GM10847 (cell line): ENCODE data around the gene RFK.

Experiments
- POLR2A ChIP-seq: IDR thresholded peaks from 2 replicates; pipeline ENCODE4 v1.6.1; 2011; ENCODE audit not compliant: insufficient read length; ENCODE audit errors: extremely low read depth

RFK gene

GRCh38 chr9:76355886-76356285 lies 38.3 kb downstream of the RFK start:
- no peak for TF ChIP-seq POLR2A

GRCh38 chr9:76354221-76354620 lies 40.0 kb downstream of the RFK start:
- TF ChIP-seq POLR2A, result no peak

GRCh38 chr9:76353280-76353679 lies 40.9 kb downstream of the RFK start:
- no peak for TF ChIP-seq POLR2A

GRCh38 chr9:76352026-76352620 lies 42.1 kb downstream of the RFK start:
- TF ChIP-seq POLR2A, result no peak

GRCh38 chr9:76351006-76351405 lies 43.2 kb downstream of the RFK start:
- TF ChIP-seq POLR2A, result no peak

GRCh38 chr9:76349865-76350264 lies 44.4 kb downstream of the RFK start:
- TF ChIP-seq POLR2A, result no peak

GRCh38 chr9:76342858-76343257 lies 51.4 kb downstream of the RFK start:
- no peak for TF ChIP-seq POLR2A

- TF ChIP-seq POLR2A, result no peak
These were observed 52.0 kb downstream of the RFK start for GRCh38 chr9:76342201-76342600.

GRCh38 chr9:76341616-76342015 lies 52.6 kb downstream of the RFK start:
- TF ChIP-seq POLR2A, result no peak

- TF ChIP-seq POLR2A, result no peak
These were observed 55.8 kb downstream of the RFK start for GRCh38 chr9:76338418-76338817.

- no peak for TF ChIP-seq POLR2A
These were observed 58.2 kb downstream of the RFK start for GRCh38 chr9:76336027-76336426.
